DND-41 (cell line): ENCODE results near the gene UBAP2.
"Not testable (repeated sequence)": the region's sequence is repeated elsewhere in the genome, so short reads cannot be mapped to it uniquely, and the experiment has no call there.

Source experiments
- ATAC-seq: fragments of 200-7000 bp; cut with Tn5 transposase; 3 replicates; pipeline ENCODE4 v1.9.1; 2021; ENCODE audit warnings: low read depth; ENCODE audit not compliant: insufficient read depth
- DNase-seq: peaks from one replicate; pipeline ENCODE4 v3.0.0-alpha.2; 2020
- H2AFZ ChIP-seq: 2 replicates; pipeline ENCODE4 v1.6.0; 2012; ENCODE audit warnings: low read depth, low read length
- H3K27ac ChIP-seq: 2 replicates; pipeline ENCODE4 v1.5.1; 2012; ENCODE audit warnings: low read length, inconsistent platforms
- H3K27me3 ChIP-seq: fragments of 200-600 bp; sonication (generic); 2 replicates; pipeline ENCODE4 v1.6.0; 2012; ENCODE audit warnings: low read length, mild to moderate bottlenecking, inconsistent platforms; ENCODE audit not compliant: insufficient read depth, poor library complexity
- H3K36me3 ChIP-seq: 2 replicates; pipeline ENCODE4 v1.5.1; 2012; ENCODE audit warnings: low read length, inconsistent platforms; ENCODE audit not compliant: insufficient read depth
- H3K4me1 ChIP-seq: 2 replicates; pipeline ENCODE4 v1.5.1; 2012; ENCODE audit warnings: mild to moderate bottlenecking, low read length; ENCODE audit not compliant: insufficient read depth
- H3K4me2 ChIP-seq: 2 replicates; pipeline ENCODE4 v1.6.0; 2012; ENCODE audit warnings: mild to moderate bottlenecking, moderate library complexity, low read length, inconsistent platforms; ENCODE audit not compliant: insufficient read depth
- H3K4me3 ChIP-seq, 2 experiments: fragments of 200-600 bp in 1 of 2; shearing (Covaris generic) in 1 of 2; 2 replicates each; pipeline ENCODE4 v1.5.1; 2012 to 2016; ENCODE audit warnings: inconsistent platforms in 2 of 2, low read length in 2 of 2, mild to moderate bottlenecking in 2 of 2, low read depth in 1 of 2, moderate library complexity in 1 of 2
- H3K79me2 ChIP-seq: 2 replicates; pipeline ENCODE4 v1.6.0; 2012; ENCODE audit warnings: low read length, inconsistent platforms; ENCODE audit not compliant: insufficient read depth
- H3K9ac ChIP-seq: 2 replicates; pipeline ENCODE4 v1.6.0; 2012; ENCODE audit warnings: low read depth, mild to moderate bottlenecking, inconsistent platforms, low read length, moderate library complexity
- H3K9me3 ChIP-seq: 2 replicates; pipeline ENCODE4 v1.5.1; 2012; ENCODE audit warnings: low read length, moderate library complexity, mild to moderate bottlenecking, inconsistent platforms; ENCODE audit not compliant: insufficient read depth, severe bottlenecking
- H4K20me1 ChIP-seq: 2 replicates; pipeline ENCODE4 v1.6.0; 2012; ENCODE audit warnings: low read length; ENCODE audit not compliant: insufficient read depth
- CTCF ChIP-seq: IDR thresholded peaks from 2 replicates; pipeline ENCODE4 v1.5.1; 2012; ENCODE audit warnings: borderline replicate concordance, low read length, moderate library complexity, mild to moderate bottlenecking; ENCODE audit not compliant: poor library complexity, severe bottlenecking; ENCODE audit errors: extremely low read depth
- EZH2 ChIP-seq: IDR thresholded peaks from 3 replicates; pipeline ENCODE4 v1.6.1; 2012; ENCODE audit warnings: borderline replicate concordance, low read depth, mild to moderate bottlenecking, moderate library complexity, low read length, inconsistent platforms; ENCODE audit not compliant: severe bottlenecking

The UBAP2 gene

GRCh38 chr9:34047864-34048726 lies 592 bp downstream of the UBAP2 start:
- H3K27ac ChIP-seq = peak overlapping the region; percentile 99
- DNase-seq (peak; percentile 72), ATAC-seq (peak; percentile 42)
- H4K20me1 ChIP-seq = peaks cover 28% of the 10 kb centered on the region; the same call in 1 of the 2 replicates
- peak overlapping the region; percentile 70 for H2AFZ ChIP-seq
- peaks cover 58% of the 10 kb centered on the region for H3K79me2 ChIP-seq
- H3K4me3 ChIP-seq = peak overlapping the region; percentile 92 to 96
- peak overlapping the region; percentile 93 for H3K4me2 ChIP-seq
- peaks cover 36% of the 10 kb centered on the region for H3K4me1 ChIP-seq
- no peaks in the 10 kb centered on the region for H3K9me3 ChIP-seq
- no peaks in the 10 kb centered on the region for H3K27me3 ChIP-seq
- TF ChIP-seq EZH2 (no peak), CTCF (no peak)
- H3K36me3 ChIP-seq = peaks cover 14% of the 10 kb centered on the region
- peak overlapping the region; percentile 64 for H3K9ac ChIP-seq

GRCh38 chr9:34046784-34047379 lies 1.8 kb downstream of the UBAP2 start:
- peaks cover 34% of the 10 kb centered on the region; the same call in 1 of the 2 replicates for H4K20me1 ChIP-seq
- ATAC-seq (peak; percentile 18; the same call in 2 of the 3 replicates), DNase-seq (peak; percentile 28)
- peak overlapping the region; percentile 93 for H3K4me2 ChIP-seq
- no peaks in the 10 kb centered on the region for H3K27me3 ChIP-seq
- H3K9me3 ChIP-seq = no peaks in the 10 kb centered on the region
- peaks cover 36% of the 10 kb centered on the region for H3K4me1 ChIP-seq
- peaks cover 70% of the 10 kb centered on the region for H3K79me2 ChIP-seq
- H3K27ac ChIP-seq = peak overlapping the region; percentile 34
- H3K36me3 ChIP-seq = peaks cover 20% of the 10 kb centered on the region
- peak overlapping the region in 1 of 2 experiments; percentile 92; a peak in 2 of 4 replicates for H3K4me3 ChIP-seq
- no peak for TF ChIP-seq EZH2
- H2AFZ ChIP-seq = no peak overlapping the region
- peak overlapping the region; percentile 64 for H3K9ac ChIP-seq

- H3K4me1 ChIP-seq = peaks cover 36% of the 10 kb centered on the region
- no peak for TF ChIP-seq CTCF
- no peak for TF ChIP-seq EZH2
- no peak overlapping the region for H3K9ac ChIP-seq
- no peaks in the 10 kb centered on the region for H3K9me3 ChIP-seq
- no peak for ATAC-seq
- peak overlapping the region; percentile 93; the same call in 1 of the 2 replicates for H3K4me2 ChIP-seq
- H3K27me3 ChIP-seq = no peaks in the 10 kb centered on the region
- no peak overlapping the region for H3K27ac ChIP-seq
- peaks cover 34% of the 10 kb centered on the region; the same call in 1 of the 2 replicates for H4K20me1 ChIP-seq
- H3K4me3 ChIP-seq = no peak overlapping the region
- peaks cover 22% of the 10 kb centered on the region for H3K36me3 ChIP-seq
- no peak overlapping the region for H2AFZ ChIP-seq
- H3K79me2 ChIP-seq = peaks cover 79% of the 10 kb centered on the region
- no peak for DNase-seq
Observed at GRCh38 chr9:34045903-34046302, 2.8 kb downstream of the UBAP2 start.

- ATAC-seq, H3K4me2 ChIP-seq, H3K27ac ChIP-seq, H2AFZ ChIP-seq, H3K9me3 ChIP-seq, DNase-seq, H3K9ac ChIP-seq, H3K4me3 ChIP-seq, H3K27me3 ChIP-seq: not testable (repeated sequence)
- H4K20me1 ChIP-seq = peaks cover 26% of the 10 kb centered on the region; the same call in 1 of the 2 replicates
- peaks cover 25% of the 10 kb centered on the region; the same call in 1 of the 2 replicates for H3K36me3 ChIP-seq
- peaks cover 86% of the 10 kb centered on the region for H3K79me2 ChIP-seq
- H3K4me1 ChIP-seq = peaks cover 14% of the 10 kb centered on the region
Observed at GRCh38 chr9:34042074-34042473, 6.6 kb downstream of the UBAP2 start.

- not testable (repeated sequence) for H3K4me3 ChIP-seq
Observed at GRCh38 chr9:34038851-34039250, 9.8 kb downstream of the UBAP2 start.

More at GRCh38 chr9:34038851-34039250, 9.8 kb downstream of the UBAP2 start:
- H3K79me2 ChIP-seq = peaks cover 84% of the 10 kb centered on the region
- not testable (repeated sequence) for H2AFZ ChIP-seq, H3K9me3 ChIP-seq, H3K9ac ChIP-seq, H3K4me2 ChIP-seq, ATAC-seq, H3K27me3 ChIP-seq, H3K4me1 ChIP-seq, H3K27ac ChIP-seq, DNase-seq
- peaks cover 21% of the 10 kb centered on the region; the same call in 1 of the 2 replicates for H3K36me3 ChIP-seq
- H4K20me1 ChIP-seq = peaks cover 25% of the 10 kb centered on the region; the same call in 1 of the 2 replicates
